WTC11 (cell line): ENCODE measurements around the gene PDLIM7. TPM values are rescaled to one million over a fixed set of nuclear protein-coding genes. Genes with fewer than 3 reads are reported as not detected.

ENCODE experiments used
- ATAC-seq: fragments of 200-7000 bp; cut with Tn5 transposase; 2 replicates; pipeline ENCODE4 v1.10.0; 2021; ENCODE audit warnings: mild to moderate bottlenecking, moderate library complexity
- CTCF ChIA-PET: fragments of 300-600 bp; sonication (Branson Sonifier 250); formaldehyde crosslinking; loops from one replicate; lab custom pipeline; 2021; ENCODE audit warnings: antibody characterized with exemption; lab: Charles Lee
- POLR2A ChIA-PET: fragments of 350-600 bp; sonication (Branson Sonifier 250); formaldehyde crosslinking; loops from one replicate; lab custom pipeline; 2021; ENCODE audit warnings: antibody characterized with exemption; lab: Charles Lee
- DNase-seq: peaks from one replicate; pipeline ENCODE4 v3.0.0; 2021; ENCODE audit warnings: low spot score
- H3K27ac Mint-ChIP-seq: 2 replicates; pipeline ENCODE4 v1.8.0; 2021; ENCODE audit warnings: mixed read lengths
- H3K27me3 Mint-ChIP-seq: 2 replicates; pipeline ENCODE4 v1.8.0; 2021; ENCODE audit warnings: low read depth, mild to moderate bottlenecking, moderate library complexity, mixed read lengths
- H3K36me3 Mint-ChIP-seq: 2 replicates; pipeline ENCODE4 v1.8.0; 2021; ENCODE audit warnings: mixed read lengths
- H3K4me1 Mint-ChIP-seq: 2 replicates; pipeline ENCODE4 v1.8.0; 2022; ENCODE audit warnings: mixed read lengths
- H3K4me3 Mint-ChIP-seq: 2 replicates; pipeline ENCODE4 v1.8.0; 2021; ENCODE audit warnings: mild to moderate bottlenecking, moderate library complexity, mixed read lengths
- H3K9me3 Mint-ChIP-seq: 2 replicates; pipeline ENCODE4 v1.8.0; 2021; ENCODE audit warnings: mixed read lengths
- ELF4 ChIP-seq: sonication (generic); formaldehyde crosslinking; IDR thresholded peaks from 2 replicates; pipeline ENCODE4 v1.8.1; 2022; ENCODE audit warnings: low read depth, mild to moderate bottlenecking, moderate library complexity, missing genetic modification reagents
- ETV6 ChIP-seq: sonication (generic); formaldehyde crosslinking; IDR thresholded peaks from 2 replicates; pipeline ENCODE4 v1.8.1; 2022; ENCODE audit warnings: mild to moderate bottlenecking, missing genetic modification reagents
- FOXK1 ChIP-seq: sonication (generic); formaldehyde crosslinking; IDR thresholded peaks from 2 replicates; pipeline ENCODE4 v1.8.0; 2022; ENCODE audit warnings: mild to moderate bottlenecking, moderate library complexity, missing genetic modification reagents
- JUN ChIP-seq: sonication (generic); formaldehyde crosslinking; IDR thresholded peaks from 2 replicates; pipeline ENCODE4 v1.8.0; 2023; ENCODE audit warnings: mild to moderate bottlenecking, missing genetic modification reagents
- MXD4 ChIP-seq: fragments of 250-450 bp; sonication (Bioruptor Pico); IDR thresholded peaks from 2 replicates; pipeline ENCODE4 v1.8.0; 2021; ENCODE audit warnings: mild to moderate bottlenecking, moderate library complexity, borderline replicate concordance
- NFATC4 ChIP-seq: fragments of 250-450 bp; sonication (Bioruptor Pico); IDR thresholded peaks from 2 replicates; pipeline ENCODE4 v1.9.0; 2021; ENCODE audit warnings: mild to moderate bottlenecking
- SP1 ChIP-seq: sonication (generic); formaldehyde crosslinking; conservative IDR thresholded peaks from 2 replicates; pipeline ENCODE4 v1.8.1; 2022; ENCODE audit warnings: missing genetic modification reagents
- TEAD1 ChIP-seq: sonication (generic); formaldehyde crosslinking; IDR thresholded peaks from 2 replicates; pipeline ENCODE4 v1.8.0; 2022; ENCODE audit warnings: mild to moderate bottlenecking, missing genetic modification reagents
- TEAD4 ChIP-seq: sonication (generic); formaldehyde crosslinking; IDR thresholded peaks from 2 replicates; pipeline ENCODE4 v1.8.0; 2022; ENCODE audit warnings: mild to moderate bottlenecking, missing genetic modification reagents
- ZBTB21 ChIP-seq: sonication (generic); formaldehyde crosslinking; IDR thresholded peaks from 2 replicates; pipeline ENCODE4 v1.8.1; 2023; ENCODE audit warnings: mild to moderate bottlenecking, missing genetic modification reagents, borderline replicate concordance
- ZNF121 ChIP-seq: sonication (generic); formaldehyde crosslinking; IDR thresholded peaks from 2 replicates; pipeline ENCODE4 v1.8.0; 2023; ENCODE audit warnings: missing genetic modification reagents
- ZNF138 ChIP-seq: sonication (generic); formaldehyde crosslinking; conservative IDR thresholded peaks from 2 replicates; pipeline ENCODE4 v1.8.1; 2022; ENCODE audit warnings: mild to moderate bottlenecking, moderate library complexity, missing genetic modification reagents
- ZNF263 ChIP-seq: sonication (generic); formaldehyde crosslinking; IDR thresholded peaks from 2 replicates; pipeline ENCODE4 v1.8.1; 2022; ENCODE audit warnings: low read depth, mild to moderate bottlenecking, moderate library complexity, missing genetic modification reagents
- total RNA-seq: library from RNA; stranded (reverse); gene quantifications from 3 replicates; pipeline ENCODE4 v1.2.3, GENCODE V29; 2021
- TF ChIP-seq, protein P1 (sequence below): sonication (generic); formaldehyde crosslinking; IDR thresholded peaks from 2 replicates; pipeline ENCODE4 v1.8.0; 2023; ENCODE audit warnings: mild to moderate bottlenecking, missing genetic modification reagents
- TF ChIP-seq, protein P2 (sequence below): sonication (generic); formaldehyde crosslinking; IDR thresholded peaks from 2 replicates; pipeline ENCODE4 v1.8.0; 2022; ENCODE audit warnings: mild to moderate bottlenecking, missing genetic modification reagents
- TF ChIP-seq, protein P3 (sequence below): sonication (generic); formaldehyde crosslinking; IDR thresholded peaks from 2 replicates; pipeline ENCODE4 v1.8.1; 2022; ENCODE audit warnings: low read depth, missing genetic modification reagents, borderline replicate concordance
- TF ChIP-seq, protein P4 (sequence below): fragments of 250-450 bp; sonication (Bioruptor Pico); IDR thresholded peaks from 2 replicates; pipeline ENCODE4 v1.8.0; 2021; ENCODE audit warnings: mild to moderate bottlenecking
- TF ChIP-seq, protein P5 (sequence below): fragments of 200-600 bp; IDR thresholded peaks from 2 replicates; pipeline ENCODE4 v1.8.0; 2022; ENCODE audit warnings: antibody characterized with exemption
- TF ChIP-seq, protein P6 (sequence below): sonication (generic); formaldehyde crosslinking; IDR thresholded peaks from 2 replicates; pipeline ENCODE4 v1.8.0; 2022; ENCODE audit warnings: mild to moderate bottlenecking, missing genetic modification reagents
- TF ChIP-seq, protein P7 (sequence below): sonication (generic); formaldehyde crosslinking; IDR thresholded peaks from 2 replicates; pipeline ENCODE4 v1.8.0; 2022; ENCODE audit warnings: missing genetic modification reagents
- TF ChIP-seq, protein P8 (sequence below): sonication (generic); formaldehyde crosslinking; IDR thresholded peaks from 2 replicates; pipeline ENCODE4 v1.8.1; 2022; ENCODE audit warnings: mild to moderate bottlenecking, moderate library complexity, missing genetic modification reagents

PDLIM7 gene
- total RNA-seq, 1 experiment from 2014 or later = 142 TPM

DNA sequence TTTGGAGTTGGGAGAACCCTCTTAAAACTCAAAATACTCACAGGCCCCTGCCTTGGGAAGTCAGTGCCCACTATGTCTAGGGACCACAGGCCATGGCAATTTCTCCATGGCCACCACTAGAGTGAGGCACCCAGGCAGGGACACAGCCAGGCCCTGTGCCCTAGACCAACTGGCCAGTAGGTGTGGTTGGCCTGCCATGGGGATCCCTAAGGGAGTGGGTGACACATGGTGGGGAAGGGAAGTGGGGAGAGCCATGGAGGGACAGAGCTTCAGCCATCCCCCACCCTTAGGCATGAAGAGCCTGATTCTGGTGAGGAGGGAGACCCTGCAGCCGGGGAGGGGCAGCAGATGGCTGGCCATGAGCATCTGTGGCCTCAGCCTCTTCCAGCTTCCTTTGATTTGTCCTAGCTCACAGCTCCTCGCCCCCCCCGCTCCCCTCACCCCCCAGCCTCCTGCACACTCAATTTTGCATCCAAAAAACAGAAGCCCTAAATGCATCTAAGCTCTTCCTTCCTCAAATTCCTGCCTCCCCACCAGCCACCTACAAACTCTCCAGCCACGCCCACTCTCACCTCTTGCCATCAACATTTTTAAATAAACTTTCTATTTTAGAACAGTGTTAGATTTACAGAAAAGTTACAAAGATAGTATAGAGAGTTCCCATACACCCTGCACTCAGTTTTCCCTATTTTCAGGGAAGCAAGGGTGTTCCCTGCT is 22.4 kb downstream of the PDLIM7 start (continued):
- TF ChIP-seq, protein P1, sequence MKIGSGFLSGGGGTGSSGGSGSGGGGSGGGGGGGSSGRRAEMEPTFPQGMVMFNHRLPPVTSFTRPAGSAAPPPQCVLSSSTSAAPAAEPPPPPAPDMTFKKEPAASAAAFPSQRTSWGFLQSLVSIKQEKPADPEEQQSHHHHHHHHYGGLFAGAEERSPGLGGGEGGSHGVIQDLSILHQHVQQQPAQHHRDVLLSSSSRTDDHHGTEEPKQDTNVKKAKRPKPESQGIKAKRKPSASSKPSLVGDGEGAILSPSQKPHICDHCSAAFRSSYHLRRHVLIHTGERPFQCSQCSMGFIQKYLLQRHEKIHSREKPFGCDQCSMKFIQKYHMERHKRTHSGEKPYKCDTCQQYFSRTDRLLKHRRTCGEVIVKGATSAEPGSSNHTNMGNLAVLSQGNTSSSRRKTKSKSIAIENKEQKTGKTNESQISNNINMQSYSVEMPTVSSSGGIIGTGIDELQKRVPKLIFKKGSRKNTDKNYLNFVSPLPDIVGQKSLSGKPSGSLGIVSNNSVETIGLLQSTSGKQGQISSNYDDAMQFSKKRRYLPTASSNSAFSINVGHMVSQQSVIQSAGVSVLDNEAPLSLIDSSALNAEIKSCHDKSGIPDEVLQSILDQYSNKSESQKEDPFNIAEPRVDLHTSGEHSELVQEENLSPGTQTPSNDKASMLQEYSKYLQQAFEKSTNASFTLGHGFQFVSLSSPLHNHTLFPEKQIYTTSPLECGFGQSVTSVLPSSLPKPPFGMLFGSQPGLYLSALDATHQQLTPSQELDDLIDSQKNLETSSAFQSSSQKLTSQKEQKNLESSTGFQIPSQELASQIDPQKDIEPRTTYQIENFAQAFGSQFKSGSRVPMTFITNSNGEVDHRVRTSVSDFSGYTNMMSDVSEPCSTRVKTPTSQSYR (CRISPR knock-in tag) = no peak
- TF ChIP-seq, protein P2, sequence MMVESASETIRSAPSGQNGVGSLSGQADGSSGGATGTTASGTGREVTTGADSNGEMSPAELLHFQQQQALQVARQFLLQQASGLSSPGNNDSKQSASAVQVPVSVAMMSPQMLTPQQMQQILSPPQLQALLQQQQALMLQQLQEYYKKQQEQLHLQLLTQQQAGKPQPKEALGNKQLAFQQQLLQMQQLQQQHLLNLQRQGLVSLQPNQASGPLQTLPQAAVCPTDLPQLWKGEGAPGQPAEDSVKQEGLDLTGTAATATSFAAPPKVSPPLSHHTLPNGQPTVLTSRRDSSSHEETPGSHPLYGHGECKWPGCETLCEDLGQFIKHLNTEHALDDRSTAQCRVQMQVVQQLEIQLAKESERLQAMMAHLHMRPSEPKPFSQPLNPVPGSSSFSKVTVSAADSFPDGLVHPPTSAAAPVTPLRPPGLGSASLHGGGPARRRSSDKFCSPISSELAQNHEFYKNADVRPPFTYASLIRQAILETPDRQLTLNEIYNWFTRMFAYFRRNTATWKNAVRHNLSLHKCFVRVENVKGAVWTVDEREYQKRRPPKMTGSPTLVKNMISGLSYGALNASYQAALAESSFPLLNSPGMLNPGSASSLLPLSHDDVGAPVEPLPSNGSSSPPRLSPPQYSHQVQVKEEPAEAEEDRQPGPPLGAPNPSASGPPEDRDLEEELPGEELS (CRISPR knock-in tag) = no peak
- TF ChIP-seq ELF4 (CRISPR knock-in tag) = no peak
- no peak for TF ChIP-seq TEAD1 (CRISPR knock-in tag)
- TF ChIP-seq, protein P3, sequence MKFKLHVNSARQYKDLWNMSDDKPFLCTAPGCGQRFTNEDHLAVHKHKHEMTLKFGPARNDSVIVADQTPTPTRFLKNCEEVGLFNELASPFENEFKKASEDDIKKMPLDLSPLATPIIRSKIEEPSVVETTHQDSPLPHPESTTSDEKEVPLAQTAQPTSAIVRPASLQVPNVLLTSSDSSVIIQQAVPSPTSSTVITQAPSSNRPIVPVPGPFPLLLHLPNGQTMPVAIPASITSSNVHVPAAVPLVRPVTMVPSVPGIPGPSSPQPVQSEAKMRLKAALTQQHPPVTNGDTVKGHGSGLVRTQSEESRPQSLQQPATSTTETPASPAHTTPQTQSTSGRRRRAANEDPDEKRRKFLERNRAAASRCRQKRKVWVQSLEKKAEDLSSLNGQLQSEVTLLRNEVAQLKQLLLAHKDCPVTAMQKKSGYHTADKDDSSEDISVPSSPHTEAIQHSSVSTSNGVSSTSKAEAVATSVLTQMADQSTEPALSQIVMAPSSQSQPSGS (CRISPR knock-in tag) = no peak
- TF ChIP-seq SP1 (CRISPR knock-in tag) = no peak
- TF ChIP-seq, protein P4, sequence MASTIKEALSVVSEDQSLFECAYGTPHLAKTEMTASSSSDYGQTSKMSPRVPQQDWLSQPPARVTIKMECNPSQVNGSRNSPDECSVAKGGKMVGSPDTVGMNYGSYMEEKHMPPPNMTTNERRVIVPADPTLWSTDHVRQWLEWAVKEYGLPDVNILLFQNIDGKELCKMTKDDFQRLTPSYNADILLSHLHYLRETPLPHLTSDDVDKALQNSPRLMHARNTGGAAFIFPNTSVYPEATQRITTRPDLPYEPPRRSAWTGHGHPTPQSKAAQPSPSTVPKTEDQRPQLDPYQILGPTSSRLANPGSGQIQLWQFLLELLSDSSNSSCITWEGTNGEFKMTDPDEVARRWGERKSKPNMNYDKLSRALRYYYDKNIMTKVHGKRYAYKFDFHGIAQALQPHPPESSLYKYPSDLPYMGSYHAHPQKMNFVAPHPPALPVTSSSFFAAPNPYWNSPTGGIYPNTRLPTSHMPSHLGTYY = no peak
- TF ChIP-seq ETV6 (CRISPR knock-in tag) = no peak
- no peak for TF ChIP-seq MXD4
- no peak for TF ChIP-seq NFATC4

DNA sequence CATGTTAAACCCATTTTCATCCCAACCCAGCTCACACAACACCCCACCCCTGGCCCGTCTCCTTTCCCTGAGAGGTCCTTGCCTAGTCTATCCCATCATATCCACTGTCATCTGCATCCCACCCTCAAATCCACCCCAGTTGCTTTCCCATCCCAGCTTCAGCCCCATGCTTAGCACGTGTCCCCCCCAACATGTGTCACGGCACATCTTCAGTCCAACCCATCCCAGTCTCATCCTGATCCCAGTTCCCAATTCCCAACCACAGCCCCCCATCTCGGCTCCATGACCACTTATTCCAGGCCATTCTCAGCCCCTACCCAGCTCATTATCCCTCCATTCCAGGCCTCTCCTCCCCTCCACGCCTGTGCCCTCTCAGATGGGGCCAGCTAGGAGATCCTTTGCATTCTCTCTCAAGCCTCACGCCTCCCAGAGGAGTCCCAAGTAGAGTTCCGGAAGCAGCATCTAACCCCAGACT is 23.4 kb downstream of the PDLIM7 start:
- peaks cover 56% of the 10 kb centered on the region for H3K4me1 Mint-ChIP-seq
- H3K9me3 Mint-ChIP-seq = no peaks in the 10 kb centered on the region
- no peaks in the 10 kb centered on the region for H3K27me3 Mint-ChIP-seq
- peaks cover 6% of the 10 kb centered on the region for H3K36me3 Mint-ChIP-seq
- ATAC-seq (0 out of 2 replicates have a peak, but pooled peaks have one; percentile 0), DNase-seq (no peak)
- CTCF ChIA-PET = interaction anchor here (1.1 to 16.7 kb wide), 5 partner anchors 17 to 164 kb away, joined by 3 to 230 read pairs (median 6); partner anchors contain the start of gene PDLIM7
- H3K4me3 Mint-ChIP-seq = peak overlapping the region; percentile 64
- peak overlapping the region; percentile 69 for H3K27ac Mint-ChIP-seq
- POLR2A ChIA-PET = interaction anchor here (0.5 to 6.0 kb wide), 3 partner anchors 15 to 595 kb away, joined by 3 to 53 read pairs (median 5); partner anchors contain the start of gene PDLIM7
- TF ChIP-seq, protein P5, sequence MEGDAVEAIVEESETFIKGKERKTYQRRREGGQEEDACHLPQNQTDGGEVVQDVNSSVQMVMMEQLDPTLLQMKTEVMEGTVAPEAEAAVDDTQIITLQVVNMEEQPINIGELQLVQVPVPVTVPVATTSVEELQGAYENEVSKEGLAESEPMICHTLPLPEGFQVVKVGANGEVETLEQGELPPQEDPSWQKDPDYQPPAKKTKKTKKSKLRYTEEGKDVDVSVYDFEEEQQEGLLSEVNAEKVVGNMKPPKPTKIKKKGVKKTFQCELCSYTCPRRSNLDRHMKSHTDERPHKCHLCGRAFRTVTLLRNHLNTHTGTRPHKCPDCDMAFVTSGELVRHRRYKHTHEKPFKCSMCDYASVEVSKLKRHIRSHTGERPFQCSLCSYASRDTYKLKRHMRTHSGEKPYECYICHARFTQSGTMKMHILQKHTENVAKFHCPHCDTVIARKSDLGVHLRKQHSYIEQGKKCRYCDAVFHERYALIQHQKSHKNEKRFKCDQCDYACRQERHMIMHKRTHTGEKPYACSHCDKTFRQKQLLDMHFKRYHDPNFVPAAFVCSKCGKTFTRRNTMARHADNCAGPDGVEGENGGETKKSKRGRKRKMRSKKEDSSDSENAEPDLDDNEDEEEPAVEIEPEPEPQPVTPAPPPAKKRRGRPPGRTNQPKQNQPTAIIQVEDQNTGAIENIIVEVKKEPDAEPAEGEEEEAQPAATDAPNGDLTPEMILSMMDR = no peak
- no peak for TF ChIP-seq TEAD4 (CRISPR knock-in tag)
- TF ChIP-seq ZNF263 (CRISPR knock-in tag) = no peak
- TF ChIP-seq, protein P6, sequence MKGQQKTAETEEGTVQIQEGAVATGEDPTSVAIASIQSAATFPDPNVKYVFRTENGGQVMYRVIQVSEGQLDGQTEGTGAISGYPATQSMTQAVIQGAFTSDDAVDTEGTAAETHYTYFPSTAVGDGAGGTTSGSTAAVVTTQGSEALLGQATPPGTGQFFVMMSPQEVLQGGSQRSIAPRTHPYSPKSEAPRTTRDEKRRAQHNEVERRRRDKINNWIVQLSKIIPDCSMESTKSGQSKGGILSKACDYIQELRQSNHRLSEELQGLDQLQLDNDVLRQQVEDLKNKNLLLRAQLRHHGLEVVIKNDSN (CRISPR knock-in tag) = no peak
- TF ChIP-seq, protein P7, sequence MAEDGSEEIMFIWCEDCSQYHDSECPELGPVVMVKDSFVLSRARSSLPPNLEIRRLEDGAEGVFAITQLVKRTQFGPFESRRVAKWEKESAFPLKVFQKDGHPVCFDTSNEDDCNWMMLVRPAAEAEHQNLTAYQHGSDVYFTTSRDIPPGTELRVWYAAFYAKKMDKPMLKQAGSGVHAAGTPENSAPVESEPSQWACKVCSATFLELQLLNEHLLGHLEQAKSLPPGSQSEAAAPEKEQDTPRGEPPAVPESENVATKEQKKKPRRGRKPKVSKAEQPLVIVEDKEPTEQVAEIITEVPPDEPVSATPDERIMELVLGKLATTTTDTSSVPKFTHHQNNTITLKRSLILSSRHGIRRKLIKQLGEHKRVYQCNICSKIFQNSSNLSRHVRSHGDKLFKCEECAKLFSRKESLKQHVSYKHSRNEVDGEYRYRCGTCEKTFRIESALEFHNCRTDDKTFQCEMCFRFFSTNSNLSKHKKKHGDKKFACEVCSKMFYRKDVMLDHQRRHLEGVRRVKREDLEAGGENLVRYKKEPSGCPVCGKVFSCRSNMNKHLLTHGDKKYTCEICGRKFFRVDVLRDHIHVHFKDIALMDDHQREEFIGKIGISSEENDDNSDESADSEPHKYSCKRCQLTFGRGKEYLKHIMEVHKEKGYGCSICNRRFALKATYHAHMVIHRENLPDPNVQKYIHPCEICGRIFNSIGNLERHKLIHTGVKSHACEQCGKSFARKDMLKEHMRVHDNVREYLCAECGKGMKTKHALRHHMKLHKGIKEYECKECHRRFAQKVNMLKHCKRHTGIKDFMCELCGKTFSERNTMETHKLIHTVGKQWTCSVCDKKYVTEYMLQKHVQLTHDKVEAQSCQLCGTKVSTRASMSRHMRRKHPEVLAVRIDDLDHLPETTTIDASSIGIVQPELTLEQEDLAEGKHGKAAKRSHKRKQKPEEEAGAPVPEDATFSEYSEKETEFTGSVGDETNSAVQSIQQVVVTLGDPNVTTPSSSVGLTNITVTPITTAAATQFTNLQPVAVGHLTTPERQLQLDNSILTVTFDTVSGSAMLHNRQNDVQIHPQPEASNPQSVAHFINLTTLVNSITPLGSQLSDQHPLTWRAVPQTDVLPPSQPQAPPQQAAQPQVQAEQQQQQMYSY = no peak
- TF ChIP-seq ZBTB21 (CRISPR knock-in tag) = no peak
- TF ChIP-seq, protein P8, sequence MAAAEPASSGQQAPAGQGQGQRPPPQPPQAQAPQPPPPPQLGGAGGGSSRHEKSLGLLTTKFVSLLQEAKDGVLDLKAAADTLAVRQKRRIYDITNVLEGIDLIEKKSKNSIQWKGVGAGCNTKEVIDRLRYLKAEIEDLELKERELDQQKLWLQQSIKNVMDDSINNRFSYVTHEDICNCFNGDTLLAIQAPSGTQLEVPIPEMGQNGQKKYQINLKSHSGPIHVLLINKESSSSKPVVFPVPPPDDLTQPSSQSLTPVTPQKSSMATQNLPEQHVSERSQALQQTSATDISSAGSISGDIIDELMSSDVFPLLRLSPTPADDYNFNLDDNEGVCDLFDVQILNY (CRISPR knock-in tag) = no peak
- TF ChIP-seq ZNF138 (CRISPR knock-in tag) = no peak
- no peak for TF ChIP-seq FOXK1 (CRISPR knock-in tag)
- TF ChIP-seq JUN (CRISPR knock-in tag) = no peak
- TF ChIP-seq ZNF121 (CRISPR knock-in tag) = peak; percentile 49; the same call in 1 of the 2 replicates
